HG03457 (cell line): Measurements from ENCODE around the gene APOC1.

ENCODE experiments used
- ATAC-seq: cut with Tn5 transposase; IDR thresholded peaks from one replicate; pipeline ENCODE4 v1.9.1; 2021; ENCODE audit warnings: moderate number of reproducible peaks; ENCODE audit not compliant: unreplicated experiment

The APOC1 gene

GRCh38 chr19:44954649-44955504, 40.5 kb downstream of the APOC1 start, which contains the start of gene CLPTM1:
CLPTM1 (plus strand) TSS chr19:44955380; CDS start chr19:44955396, 16 bp downstream.
- peak; percentile 79 for ATAC-seq

GRCh38 chr19:44955505-44956439, 41.4 kb downstream of the APOC1 start:
- peak; percentile 11 for ATAC-seq

GRCh38 chr19:44957526-44957925, 43.1 kb downstream of the APOC1 start:
- ATAC-seq = no peak

GRCh38 chr19:44958090-44958489, 43.7 kb downstream of the APOC1 start:
- ATAC-seq = no peak

- no peak for ATAC-seq
Observed at GRCh38 chr19:44959691-44960090, 45.3 kb downstream of the APOC1 start.

GRCh38 chr19:44960906-44961728, 46.7 kb downstream of the APOC1 start:
- no peak for ATAC-seq

GRCh38 chr19:44961821-44962220, 47.4 kb downstream of the APOC1 start:
- no peak for ATAC-seq

- no peak for ATAC-seq
Observed at GRCh38 chr19:44968118-44968517, 53.7 kb downstream of the APOC1 start.

- ATAC-seq = no peak
Observed at GRCh38 chr19:44968670-44969069, 54.3 kb downstream of the APOC1 start.
